Measurements from ENCODE around the gene PRKCE. TPM values are rescaled to one million over a fixed set of nuclear protein-coding genes. Genes with fewer than 3 reads are reported as not detected.
A peak's percentile ranks its signal among the peaks of the same experiment; 100 is the strongest.

PRKCE gene
- total RNA-seq, 1 experiment from 2014 or later: 14.0 TPM

DNA sequence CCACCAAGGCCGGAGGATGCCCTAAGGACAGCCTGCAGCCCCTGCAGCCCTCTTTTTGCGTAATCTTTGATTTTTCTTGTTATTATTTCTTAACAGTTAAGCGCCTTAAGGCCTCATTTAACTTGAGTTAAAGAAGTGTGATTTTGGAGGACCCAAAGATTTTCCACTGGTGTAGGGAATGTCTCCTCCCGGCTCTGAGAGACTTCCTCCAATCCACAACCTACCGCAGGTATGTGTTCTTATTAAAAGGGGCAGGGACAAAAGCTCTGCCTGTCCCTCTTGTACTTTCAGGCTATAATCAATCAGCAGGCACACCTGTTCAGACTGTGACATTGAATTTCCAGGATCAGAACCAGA is 285.1 kb downstream of the PRKCE start:
- BruUV-seq (replicated peaks): no TSS peak
- ChIA-PET CTCF (interaction anchor here (0.9 to 1.2 kb wide), 3 partner anchors 8 to 287 kb away, joined by 3 to 4 read pairs (median 3); no protein-coding TSS in a partner anchor), POLR2A (no interaction called here)
- H3K36me3 ChIP-seq (ENCODE audit: control insufficient read depth, insufficient read depth, low read length): no peaks in the 10 kb centered on the region
- in situ Hi-C loops (cut with HindIII; ENCODE audit: low pct_unique_long_range_greater_than_20kb, low sequenced_read_pairs): no loop called here
- H3K27ac ChIP-seq (ENCODE audit: low read length): peak overlapping the region; percentile 46
- peaks cover 37% of the 10 kb centered on the region for H3K4me1 ChIP-seq (ENCODE audit: control insufficient read depth, insufficient read depth, low read length)
- no peak for ATAC-seq
- H3K4me3 ChIP-seq (ENCODE audit: low read depth in 2 of 2, low read length in 2 of 2): no peak overlapping the region
- H3K9me3 ChIP-seq (ENCODE audit: control insufficient read depth, insufficient read depth, low read depth, low read length): no peaks in the 10 kb centered on the region
- intact Hi-C loops (cut with micrococcal nuclease; ENCODE audit: unreplicated experiment): loop anchor here (1.0 kb wide), 1 partner anchor 292 kb away; no protein-coding TSS in a partner anchor
- H3K27me3 ChIP-seq (ENCODE audit: control insufficient read depth, insufficient read depth, low read length): no peaks in the 10 kb centered on the region
- no peak for DNase-seq (ENCODE audit: low read depth, low spot score)
- TF ChIP-seq, protein P1, sequence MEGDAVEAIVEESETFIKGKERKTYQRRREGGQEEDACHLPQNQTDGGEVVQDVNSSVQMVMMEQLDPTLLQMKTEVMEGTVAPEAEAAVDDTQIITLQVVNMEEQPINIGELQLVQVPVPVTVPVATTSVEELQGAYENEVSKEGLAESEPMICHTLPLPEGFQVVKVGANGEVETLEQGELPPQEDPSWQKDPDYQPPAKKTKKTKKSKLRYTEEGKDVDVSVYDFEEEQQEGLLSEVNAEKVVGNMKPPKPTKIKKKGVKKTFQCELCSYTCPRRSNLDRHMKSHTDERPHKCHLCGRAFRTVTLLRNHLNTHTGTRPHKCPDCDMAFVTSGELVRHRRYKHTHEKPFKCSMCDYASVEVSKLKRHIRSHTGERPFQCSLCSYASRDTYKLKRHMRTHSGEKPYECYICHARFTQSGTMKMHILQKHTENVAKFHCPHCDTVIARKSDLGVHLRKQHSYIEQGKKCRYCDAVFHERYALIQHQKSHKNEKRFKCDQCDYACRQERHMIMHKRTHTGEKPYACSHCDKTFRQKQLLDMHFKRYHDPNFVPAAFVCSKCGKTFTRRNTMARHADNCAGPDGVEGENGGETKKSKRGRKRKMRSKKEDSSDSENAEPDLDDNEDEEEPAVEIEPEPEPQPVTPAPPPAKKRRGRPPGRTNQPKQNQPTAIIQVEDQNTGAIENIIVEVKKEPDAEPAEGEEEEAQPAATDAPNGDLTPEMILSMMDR (IDR thresholded peaks at IDR 0.05): peak; percentile 54
- TF ChIP-seq, protein P2, sequence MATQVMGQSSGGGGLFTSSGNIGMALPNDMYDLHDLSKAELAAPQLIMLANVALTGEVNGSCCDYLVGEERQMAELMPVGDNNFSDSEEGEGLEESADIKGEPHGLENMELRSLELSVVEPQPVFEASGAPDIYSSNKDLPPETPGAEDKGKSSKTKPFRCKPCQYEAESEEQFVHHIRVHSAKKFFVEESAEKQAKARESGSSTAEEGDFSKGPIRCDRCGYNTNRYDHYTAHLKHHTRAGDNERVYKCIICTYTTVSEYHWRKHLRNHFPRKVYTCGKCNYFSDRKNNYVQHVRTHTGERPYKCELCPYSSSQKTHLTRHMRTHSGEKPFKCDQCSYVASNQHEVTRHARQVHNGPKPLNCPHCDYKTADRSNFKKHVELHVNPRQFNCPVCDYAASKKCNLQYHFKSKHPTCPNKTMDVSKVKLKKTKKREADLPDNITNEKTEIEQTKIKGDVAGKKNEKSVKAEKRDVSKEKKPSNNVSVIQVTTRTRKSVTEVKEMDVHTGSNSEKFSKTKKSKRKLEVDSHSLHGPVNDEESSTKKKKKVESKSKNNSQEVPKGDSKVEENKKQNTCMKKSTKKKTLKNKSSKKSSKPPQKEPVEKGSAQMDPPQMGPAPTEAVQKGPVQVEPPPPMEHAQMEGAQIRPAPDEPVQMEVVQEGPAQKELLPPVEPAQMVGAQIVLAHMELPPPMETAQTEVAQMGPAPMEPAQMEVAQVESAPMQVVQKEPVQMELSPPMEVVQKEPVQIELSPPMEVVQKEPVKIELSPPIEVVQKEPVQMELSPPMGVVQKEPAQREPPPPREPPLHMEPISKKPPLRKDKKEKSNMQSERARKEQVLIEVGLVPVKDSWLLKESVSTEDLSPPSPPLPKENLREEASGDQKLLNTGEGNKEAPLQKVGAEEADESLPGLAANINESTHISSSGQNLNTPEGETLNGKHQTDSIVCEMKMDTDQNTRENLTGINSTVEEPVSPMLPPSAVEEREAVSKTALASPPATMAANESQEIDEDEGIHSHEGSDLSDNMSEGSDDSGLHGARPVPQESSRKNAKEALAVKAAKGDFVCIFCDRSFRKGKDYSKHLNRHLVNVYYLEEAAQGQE (IDR thresholded peaks at IDR 0.05; ENCODE audit: insufficient read depth in 1 of 2, low read depth in 2 of 2, low read length in 1 of 2): no peak

DNA sequence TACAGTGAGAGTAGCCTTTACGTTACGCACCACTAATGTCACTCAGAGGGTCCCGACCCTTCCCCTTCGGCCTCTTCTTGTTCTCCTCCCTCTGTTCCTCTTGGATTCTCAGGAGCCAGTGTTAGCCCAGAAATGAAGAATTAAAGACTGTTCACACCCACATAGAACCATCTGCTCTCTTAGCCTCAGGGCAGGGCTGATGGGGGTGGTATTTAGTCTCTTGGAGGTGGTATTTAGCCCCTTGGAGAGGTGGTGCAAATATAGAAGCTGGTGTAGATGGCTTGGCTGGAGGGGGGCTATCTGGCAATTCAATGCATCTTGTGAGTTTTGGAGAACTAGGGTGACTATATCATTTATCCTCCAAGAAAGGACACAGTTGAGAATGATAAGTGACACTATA is 286.5 kb downstream of the PRKCE start:
- Histone ChIP-seq H3K4me1 (ENCODE audit: control insufficient read depth, insufficient read depth, low read length) (peaks cover 41% of the 10 kb centered on the region), H3K4me3 (ENCODE audit: low read depth in 2 of 2, low read length in 2 of 2) (no peak overlapping the region), H3K27ac (ENCODE audit: low read length) (peak overlapping the region; percentile 89), H3K36me3 (ENCODE audit: control insufficient read depth, insufficient read depth, low read length) (no peaks in the 10 kb centered on the region), H3K27me3 (ENCODE audit: control insufficient read depth, insufficient read depth, low read length) (no peaks in the 10 kb centered on the region), H3K9me3 (ENCODE audit: control insufficient read depth, insufficient read depth, low read depth, low read length) (no peaks in the 10 kb centered on the region)
- DNase-seq (ENCODE audit: low read depth, low spot score): no peak
- TF ChIP-seq, protein P2 (IDR thresholded peaks at IDR 0.05; ENCODE audit: insufficient read depth in 1 of 2, low read depth in 2 of 2, low read length in 1 of 2): no peak
- TF ChIP-seq POLR2AphosphoS5 (IDR thresholded peaks at IDR 0.05; ENCODE audit: low read depth, low read length) (no peak), SIN3A (IDR thresholded peaks at IDR 0.05; ENCODE audit: borderline replicate concordance, insufficient read depth, low read depth, low read length) (no peak), TCF7L2 (IDR thresholded peaks at IDR 0.05; ENCODE audit: low read depth, low read length) (no peak)
- TF ChIP-seq, protein P1 (IDR thresholded peaks at IDR 0.05): no peak
- BruUV-seq (replicated peaks): no TSS peak
- intact Hi-C loops (cut with micrococcal nuclease; ENCODE audit: unreplicated experiment): no loop called here
- POLR2A ChIA-PET: no interaction called here
- CTCF ChIA-PET: interaction anchor here (0.6 kb wide), 1 partner anchor 125 kb away, joined by 3 read pairs; no protein-coding TSS in a partner anchor
- in situ Hi-C loops (cut with HindIII; ENCODE audit: low pct_unique_long_range_greater_than_20kb, low sequenced_read_pairs): no loop called here
- ATAC-seq: no peak
